GM19324 (cell line): ENCODE results near the gene LGR5.

ENCODE experiments used
- ATAC-seq: cut with Tn5 transposase; IDR thresholded peaks from one replicate; pipeline ENCODE4 v1.9.1; 2021; ENCODE audit warnings: mild to moderate bottlenecking, moderate library complexity; ENCODE audit not compliant: unreplicated experiment, low FRiP score

Gene LGR5

DNA sequence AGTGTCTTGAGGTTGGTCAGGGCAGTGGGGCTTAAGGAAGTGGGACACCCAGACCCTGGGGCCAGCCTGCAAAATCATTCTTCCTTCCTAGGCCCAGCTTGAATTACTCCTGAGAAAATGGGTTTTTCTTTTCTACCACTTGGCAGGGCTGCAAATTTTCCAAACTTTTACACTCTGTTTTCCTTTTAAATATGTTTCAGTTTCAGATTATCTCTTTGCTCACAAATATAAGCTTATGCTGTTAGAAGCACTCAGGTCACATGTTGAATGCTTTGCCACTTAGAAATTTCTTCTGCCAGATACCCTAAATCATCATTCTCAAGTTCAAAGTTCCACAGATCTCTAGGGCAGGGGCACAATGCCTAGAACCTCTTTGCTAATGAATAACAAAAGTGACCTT is 2.9 kb upstream of the LGR5 start:
- ATAC-seq, result no peak

DNA sequence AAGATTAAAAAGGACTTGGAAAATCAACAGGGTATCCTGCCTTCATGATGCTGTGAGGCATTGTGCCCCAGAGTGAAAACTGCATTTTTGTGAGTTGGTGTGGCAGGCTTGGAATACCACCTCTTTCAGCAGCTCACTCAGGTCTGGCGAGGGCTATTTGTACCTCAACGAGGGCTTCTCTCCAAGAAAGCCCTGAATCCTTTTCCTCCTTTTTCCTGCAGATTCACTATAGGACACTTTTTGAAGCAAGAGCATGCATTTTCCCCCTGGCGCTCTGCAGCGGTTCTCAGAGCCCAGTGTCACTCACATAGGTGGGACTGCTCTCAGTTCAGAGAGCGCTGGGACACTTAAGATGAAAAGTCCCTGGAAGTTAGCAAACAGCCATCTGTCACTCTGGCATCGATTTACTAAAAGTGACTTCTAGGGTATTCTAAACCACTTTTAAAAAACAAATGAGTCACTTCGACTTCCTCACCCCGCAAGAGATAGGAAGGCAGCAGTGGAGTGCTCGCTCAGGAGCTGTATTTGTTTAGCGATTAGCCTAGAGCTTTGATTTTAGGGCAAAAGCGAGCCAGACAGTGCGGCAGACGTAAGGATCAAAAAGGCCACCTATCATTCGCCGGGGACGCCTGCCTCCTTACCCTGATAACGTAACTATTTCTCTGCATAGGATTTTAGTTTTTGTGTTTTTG is 782 bp upstream of the LGR5 start:
- ATAC-seq, result no peak

DNA sequence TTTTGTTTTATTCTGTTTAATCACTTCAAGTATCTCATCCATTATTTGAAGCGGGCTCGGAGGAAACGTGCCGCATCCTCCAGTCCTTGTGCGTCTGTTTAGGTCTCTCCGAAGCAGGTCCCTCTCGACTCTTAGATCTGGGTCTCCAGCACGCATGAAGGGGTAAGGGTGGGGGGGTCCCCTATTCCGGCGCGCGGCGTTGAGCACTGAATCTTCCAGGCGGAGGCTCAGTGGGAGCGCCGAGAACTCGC is 311 bp upstream of the LGR5 start:
- no peak for ATAC-seq

DNA sequence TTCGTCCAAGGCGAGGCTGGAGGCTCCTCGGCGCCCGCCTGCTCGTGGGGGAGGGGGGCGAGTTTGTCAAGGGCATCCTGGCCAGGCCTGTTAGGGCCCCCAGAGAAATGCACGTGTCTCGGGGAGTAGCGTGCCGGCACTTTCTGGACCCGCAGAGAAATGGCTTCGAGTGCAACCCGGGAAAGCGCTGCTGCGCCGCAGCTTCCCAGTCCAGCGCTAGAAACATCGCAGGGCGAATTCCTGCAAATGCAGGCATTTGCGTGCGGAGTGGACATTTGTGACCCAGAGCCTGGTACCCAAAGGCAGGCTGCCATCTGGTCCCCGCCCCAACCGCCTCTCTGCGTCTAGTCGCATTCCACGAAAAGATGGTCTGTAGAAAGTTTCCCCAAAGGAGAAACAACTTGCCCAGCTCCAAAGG is 756 bp downstream of the LGR5 start:
- ATAC-seq, result peak; percentile 6

DNA sequence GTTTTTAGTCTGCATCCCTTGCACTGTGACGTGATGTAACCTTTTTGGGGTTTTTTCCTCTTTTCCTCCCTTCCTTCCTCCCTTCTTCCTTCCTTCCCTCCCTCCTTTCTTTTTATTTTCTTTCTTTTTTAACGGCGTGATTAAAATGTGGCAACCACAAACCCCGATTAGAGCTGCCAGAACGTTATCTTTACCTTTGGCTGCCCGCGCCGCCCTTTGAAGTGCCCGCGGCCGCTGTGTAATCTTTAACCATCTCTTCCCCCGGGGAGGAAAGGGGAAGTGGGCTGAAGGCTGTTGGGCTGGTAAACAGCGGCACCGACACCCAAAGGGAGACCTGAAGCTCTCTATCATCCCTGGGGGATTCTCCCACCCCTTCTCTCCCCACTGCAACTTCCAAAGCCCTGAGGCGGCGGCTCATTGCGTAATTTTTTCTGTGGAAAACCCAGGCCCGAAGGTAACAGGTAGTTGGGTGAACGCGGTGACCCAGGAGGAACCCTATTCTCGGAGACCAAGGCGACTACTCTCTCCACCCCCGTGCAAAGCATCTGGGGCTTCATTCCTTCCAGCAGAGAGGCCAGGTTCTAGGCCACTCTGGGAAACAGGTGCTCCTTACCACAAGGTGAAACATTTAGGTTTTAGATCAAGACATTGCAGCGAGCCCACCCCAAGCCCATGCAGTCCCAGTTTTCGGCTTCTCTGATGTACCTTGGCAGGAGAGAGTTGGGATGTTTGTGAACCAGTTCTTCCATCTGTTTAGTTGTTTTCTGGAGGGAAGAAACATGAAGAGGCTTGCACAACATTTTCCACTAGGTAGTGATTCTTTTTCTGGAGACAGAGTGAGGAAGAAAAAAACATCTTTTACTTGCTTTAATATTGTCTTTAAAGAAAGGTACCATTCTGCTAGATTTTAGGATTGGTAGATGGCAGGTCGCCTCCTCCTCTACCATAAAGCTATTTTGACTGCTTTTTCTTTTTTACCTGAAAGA is 1.5 kb downstream of the LGR5 start:
- peak; percentile 72 for ATAC-seq

DNA sequence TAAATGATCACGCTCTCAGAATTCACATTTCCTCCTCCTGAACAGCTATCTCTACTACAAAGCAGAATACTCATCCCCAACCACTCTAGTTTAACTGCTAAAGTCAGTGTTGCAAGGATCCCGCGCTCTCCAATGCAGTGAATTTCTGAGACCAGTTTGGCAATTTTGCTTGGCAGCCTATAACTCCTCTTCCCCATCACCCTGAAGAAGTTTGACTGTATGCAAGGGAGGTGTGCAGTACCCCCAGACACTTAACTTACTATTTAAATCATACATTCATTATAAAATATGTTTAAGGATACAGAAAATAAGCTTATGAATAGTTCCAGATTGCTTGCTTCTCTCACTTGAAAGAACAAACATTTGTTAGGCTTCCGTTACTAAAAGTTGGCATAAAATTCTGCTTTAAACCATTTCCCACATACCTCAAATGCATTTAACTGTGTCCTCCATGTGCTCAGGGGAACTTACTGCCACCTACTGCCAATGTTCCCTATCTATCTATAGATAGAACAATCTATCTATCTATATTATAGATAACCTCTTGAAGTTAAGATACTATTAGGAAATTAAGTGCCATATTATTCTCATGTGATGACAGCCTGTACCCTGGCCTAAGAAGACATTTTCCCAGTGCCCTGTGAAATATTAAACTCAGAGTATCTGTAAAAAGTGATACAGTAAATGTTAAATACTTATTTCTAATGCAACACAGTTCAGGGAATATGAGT is 2.4 kb downstream of the LGR5 start:
- ATAC-seq, result no peak

DNA sequence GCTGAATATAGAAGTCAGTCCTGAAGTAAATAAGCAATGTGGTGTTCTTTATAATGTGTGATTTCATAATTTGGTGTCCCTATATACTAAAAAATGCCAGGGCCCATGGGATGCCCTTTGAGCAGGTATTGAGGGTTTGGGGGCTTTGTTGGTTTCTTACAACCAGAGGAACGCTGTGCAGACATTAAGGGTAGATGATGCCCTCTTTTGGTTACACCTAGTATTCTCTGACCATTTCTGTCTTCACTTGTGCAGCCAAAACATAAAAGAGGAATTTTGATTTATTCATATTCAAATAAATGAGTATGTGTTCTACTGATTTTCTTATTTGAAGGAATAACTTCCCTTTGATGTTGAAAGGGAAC is 3.0 kb downstream of the LGR5 start:
- no peak for ATAC-seq

DNA sequence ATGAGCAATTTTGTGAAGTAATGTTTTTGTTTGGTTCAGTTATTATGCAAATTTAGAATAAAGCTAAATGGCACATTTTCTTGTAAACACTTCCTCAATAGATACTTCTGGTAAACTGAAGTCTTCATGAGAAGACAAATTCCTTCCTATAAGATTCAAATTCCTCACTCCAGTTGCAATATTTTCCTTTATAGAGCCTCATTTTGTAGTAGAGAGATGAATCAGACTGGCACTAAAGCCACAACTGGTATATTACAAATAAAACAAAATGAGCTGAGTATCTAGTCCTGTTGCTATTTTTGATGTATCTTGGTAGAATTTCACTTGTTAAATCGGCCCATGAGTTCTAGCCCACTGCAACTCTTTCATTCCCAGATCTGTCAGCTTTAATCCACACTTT is 5.5 kb downstream of the LGR5 start:
- no peak for ATAC-seq

DNA sequence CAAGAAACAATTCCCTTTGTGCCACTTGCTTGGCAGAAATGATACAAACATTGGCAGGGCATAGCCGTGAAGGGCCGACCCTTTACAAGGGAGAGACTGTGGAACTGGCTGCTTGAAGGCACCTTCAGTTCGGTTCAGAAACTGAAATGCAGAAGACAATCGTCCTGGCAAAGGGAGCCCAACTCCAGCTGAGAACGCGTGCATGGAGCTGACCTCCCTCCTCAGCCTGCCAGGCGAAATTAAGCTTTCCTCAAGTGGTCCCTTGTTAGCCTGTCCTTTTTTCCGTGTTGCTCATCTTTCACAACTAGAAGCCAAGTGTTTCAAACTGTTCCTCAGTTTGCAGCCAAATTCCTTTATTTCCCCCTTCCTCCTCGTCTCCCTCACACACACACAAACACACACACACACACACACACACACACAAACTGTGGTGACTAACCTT is 8.1 kb downstream of the LGR5 start:
- ATAC-seq, result no peak

DNA sequence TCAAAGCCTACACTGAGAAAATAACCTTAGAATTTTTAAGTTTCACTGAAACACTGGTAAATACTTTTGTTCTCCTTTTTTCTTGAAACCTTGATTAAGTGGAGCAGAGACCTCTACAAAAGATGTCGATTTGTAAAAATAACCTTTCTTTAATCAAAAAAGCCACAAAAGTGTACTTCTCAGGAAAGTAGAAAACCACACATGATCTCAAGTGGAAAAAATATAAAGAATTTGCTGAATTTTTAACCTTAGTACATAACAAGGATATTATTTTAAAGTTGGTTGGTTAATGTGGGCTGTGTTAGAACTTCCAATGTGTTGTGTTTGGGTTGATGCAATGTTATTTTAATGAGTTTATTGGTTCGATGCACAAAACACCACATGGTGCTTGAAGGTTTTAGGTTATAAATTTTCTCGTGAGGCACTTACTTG is 8.6 kb downstream of the LGR5 start:
- no peak for ATAC-seq

DNA sequence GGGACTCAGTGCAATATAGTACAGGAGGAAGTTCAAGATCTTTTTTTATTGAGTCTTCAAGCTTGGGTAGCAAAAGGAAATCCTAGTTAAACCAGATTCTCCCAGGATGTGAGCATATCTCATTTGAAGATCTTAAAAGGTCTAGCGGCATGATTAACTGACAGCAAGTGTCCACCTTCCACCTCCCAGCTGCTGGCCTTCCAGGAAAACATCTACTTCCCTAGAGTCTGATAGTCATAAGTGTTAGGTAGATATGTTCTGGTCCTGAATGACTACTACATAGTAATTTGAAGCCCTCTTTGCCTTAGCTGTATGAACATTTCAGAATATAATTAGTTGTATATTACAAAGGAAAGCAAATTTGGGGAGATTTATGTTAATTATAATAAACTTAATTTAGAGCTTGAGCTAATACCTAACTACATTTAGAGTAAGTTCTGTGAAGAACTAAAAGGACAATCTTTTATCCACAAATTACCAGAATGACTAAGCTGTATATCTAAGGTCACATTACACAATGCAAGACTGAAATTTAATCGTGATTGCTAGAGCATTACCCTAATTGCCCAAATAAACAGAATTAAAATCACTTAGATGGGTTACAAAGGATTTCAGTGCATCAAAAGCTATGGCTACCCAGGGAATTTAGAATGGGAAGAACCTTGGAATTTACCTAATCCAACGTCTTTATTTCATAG is 9.9 kb downstream of the LGR5 start:
- ATAC-seq, result no peak

DNA sequence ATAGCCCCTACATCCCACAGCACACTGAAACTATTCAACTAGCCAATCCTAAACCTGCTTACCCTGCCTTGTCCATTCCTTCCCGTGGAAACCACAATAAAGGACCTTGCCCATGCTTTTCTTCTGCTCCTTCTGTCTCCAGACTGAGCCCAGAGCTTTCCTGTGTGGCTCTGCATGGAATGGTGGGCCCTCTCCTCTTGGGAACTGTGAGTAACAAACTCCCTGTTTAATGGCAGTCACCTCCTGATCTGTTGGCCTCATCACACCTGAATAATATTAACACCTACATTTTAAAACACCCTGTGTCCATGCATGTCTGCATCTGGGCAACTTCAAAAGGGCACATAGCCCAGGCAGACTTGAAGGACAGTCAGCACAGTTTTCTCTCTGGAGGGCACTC is 12.4 kb downstream of the LGR5 start:
- no peak for ATAC-seq

DNA sequence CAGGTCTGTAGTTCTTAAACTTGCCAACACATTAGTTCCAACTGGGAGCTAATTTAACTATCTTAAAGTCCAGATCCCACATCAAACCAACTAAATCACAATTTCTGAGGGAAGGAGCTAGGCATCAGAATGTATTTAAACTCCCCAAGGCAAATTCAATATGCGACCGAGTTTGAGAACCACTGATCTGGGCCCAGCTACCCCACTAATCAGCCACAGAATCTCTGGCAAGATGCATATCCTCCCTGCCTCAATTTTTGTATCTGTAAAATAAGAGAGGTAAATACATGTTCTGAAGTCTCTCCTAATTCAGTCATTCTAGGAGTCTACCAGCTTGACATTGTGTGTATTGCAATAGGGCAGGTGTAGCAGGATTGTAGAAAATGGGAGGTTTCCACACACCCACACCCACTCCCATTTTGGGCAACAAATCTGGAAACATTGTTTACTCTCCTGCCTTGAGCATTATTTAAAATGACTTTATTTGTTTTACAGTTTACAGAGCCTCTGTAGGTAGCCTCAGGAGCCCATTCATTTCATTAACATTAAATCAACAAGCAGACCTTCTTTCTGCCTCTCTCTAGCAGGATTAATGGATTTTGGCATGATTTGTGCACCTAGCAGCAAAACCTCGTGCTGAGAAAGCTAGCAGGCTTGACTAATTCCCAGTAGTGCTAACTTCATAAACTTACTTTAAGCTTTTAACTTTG is 15.6 kb downstream of the LGR5 start:
- no peak for ATAC-seq

DNA sequence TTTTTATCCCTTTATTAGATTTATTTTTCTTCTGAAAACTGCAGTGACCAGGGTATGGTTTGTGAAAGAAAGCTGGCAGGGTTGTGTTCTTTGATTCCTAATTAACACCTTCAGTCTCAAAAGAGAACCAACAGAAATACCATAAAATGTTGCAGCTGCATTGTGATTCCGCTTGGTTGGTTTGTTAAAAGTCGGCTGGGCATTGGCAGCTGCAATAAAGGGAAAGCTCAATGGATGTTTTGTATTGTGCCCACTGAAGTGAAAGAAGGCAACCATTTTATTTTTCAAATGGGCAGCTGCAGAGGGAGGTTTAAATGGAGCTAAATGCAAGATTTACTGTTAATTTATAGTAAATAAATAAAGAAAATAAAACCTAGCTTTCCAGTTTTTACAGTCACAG is 16.7 kb downstream of the LGR5 start:
- no peak for ATAC-seq

DNA sequence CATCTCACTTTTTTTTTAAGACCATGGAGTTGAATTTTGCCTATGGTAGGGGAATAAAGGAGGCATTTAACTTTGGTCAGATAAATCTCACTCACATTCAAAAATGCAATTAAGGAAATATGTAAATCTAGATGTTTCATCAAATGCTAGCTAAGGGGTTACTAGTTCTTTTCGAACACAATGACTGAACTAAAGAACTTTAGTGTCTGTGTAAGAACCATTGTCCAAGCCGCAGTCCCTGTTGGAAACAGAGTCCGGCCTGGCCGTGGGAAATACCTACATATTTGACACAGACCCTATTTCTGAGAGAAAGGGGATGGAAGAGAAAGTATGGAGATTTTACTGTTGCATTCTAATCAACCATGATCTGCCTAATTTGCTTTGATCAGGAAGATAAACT is 17.4 kb downstream of the LGR5 start:
- ATAC-seq, result no peak

DNA sequence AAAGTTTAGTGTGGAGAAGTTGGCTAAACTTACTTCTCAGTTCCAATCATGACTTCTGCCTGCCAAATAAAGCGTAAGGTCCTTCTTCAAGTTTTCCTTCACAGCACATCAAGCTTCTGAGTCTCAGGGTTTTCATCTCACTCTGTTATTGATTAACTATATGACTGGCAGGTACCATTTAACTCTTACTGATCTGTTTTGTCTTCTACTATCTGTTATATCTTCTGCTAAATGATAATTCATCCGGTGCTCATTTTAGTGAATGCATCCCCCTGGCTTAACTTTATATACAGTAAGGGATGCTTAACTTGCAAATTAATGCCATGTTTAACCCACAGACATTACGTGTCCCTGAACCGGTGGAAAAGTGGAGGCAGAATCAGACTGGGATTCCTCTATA is 20.7 kb downstream of the LGR5 start:
- no peak for ATAC-seq

DNA sequence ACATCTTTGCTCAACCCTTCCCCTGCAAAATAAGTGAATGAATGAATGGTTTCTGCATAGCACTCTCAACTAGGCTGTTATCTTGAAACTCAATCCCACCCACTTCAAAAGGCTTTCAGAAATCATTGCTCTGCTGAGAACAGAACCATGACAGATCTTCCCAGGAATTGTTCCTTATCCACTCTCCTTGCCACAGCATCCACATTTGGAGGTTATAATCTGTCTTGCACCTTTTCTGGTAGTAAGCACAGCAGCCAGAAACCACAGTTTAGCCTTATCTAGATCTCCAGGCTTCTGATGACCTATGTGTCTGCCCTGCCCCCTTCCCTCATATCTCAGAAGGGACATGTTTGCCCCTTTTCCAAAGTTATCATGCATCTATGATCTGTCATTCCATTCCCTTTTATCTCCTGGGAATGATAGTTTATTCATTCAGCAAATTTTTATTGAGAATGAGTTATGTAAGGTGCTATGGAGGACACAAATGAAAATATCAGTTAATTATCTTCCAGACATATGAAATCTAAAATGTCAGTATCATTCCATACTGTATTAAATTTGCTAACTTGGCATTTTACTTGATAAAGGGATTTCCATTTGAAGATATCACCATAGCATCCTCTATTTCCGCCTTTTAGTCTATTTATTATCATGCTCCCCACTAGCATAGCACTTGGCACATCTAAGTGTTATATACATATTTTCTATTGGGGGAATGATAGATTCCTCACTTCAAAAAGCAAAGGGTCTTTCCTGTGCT is 21.4 kb downstream of the LGR5 start:
- no peak for ATAC-seq

DNA sequence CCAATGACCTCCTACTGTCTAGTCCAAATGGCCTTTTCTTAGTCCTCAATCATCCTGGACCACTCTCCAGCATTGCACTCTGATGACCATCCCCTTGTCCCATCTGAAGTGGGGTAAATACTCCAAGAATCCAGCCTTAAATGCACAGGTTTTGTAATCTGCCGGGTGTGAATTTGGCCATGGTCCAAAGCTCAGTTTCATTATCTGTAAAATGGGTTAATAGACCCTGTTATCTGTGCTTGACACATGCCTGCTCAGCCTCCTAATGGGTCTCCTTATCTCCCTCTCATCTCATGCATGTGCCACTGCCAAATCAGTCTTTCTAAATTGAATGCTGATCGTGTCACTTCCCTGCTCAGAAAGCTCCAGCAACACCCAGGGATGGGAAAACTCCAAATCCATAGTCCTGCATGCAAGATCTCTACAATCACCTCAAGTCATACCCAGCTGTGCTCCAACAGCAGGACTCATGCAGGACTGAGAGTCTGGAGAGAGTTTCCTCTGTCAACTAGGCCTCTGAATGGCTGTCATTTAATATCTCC is 22.3 kb downstream of the LGR5 start:
- ATAC-seq, result no peak

DNA sequence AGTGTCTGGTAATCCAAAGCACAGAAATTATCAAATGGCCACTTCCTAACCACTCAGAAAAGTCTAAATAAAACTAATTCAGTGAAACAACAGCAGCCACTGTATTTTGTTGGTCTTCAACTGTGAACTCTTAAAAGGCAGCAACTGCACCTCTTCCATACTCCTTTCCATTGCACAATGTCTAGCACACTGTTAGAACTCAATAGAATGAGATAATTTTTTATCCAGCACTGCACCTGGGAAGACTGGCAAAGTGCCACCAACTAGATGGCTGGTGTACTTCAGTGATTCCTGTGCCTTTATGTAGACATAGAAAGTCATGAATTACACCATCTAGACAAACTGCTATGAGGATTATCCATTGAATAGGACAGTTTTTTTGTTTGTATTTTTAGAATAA is 26.2 kb downstream of the LGR5 start:
- ATAC-seq, result no peak
